HEK293 (cell line): ENCODE measurements around the gene GBA2.

ENCODE experiments used
- CTCF ChIA-PET: fragments of 350-600 bp; formaldehyde crosslinking; extraction: SDS; loops from one replicate; lab custom pipeline; 2021; ENCODE audit warnings: antibody characterized with exemption; lab: Yijun Ruan, JAX
- POLR2A ChIA-PET: fragments of 300-600 bp; formaldehyde crosslinking; extraction: SDS; loops from one replicate; lab custom pipeline; 2020; ENCODE audit warnings: antibody characterized with exemption, inconsistent platforms; lab: Yijun Ruan, JAX
- H3K27ac ChIP-seq: fragments of 200-500 bp; sonication (Bioruptor generic); 2 replicates; pipeline ENCODE4 v1.5.1; 2014; ENCODE audit warnings: low read depth, low read length, control low read depth, inconsistent platforms; ENCODE audit errors: extremely low read depth
- H3K36me3 ChIP-seq, 2 experiments: fragments of 200-500 bp in 1 of 2; sonication (Bioruptor generic) in 1 of 2; 1 replicate in 1 of 2; 2 replicates in 1 of 2; pipeline ENCODE4 v1.5.1; 2014 to 2017; ENCODE audit warnings: inconsistent platforms in 2 of 2, low read length in 2 of 2; ENCODE audit not compliant: control insufficient read depth in 2 of 2, insufficient read depth in 1 of 2
- H3K4me1 ChIP-seq: fragments of 200-500 bp; sonication (Bioruptor generic); 2 replicates; pipeline ENCODE4 v1.5.1; 2014; ENCODE audit warnings: mild to moderate bottlenecking, low read length, inconsistent platforms; ENCODE audit not compliant: control insufficient read depth, insufficient read depth
- H3K4me3 ChIP-seq: 2 replicates; pipeline ENCODE4 v1.5.1; 2011; ENCODE audit warnings: low read depth, mild to moderate bottlenecking, control low read depth, low read length, moderate library complexity
- H3K9me3 ChIP-seq: fragments of 200-500 bp; sonication (Bioruptor generic); 2 replicates; pipeline ENCODE4 v1.5.1; 2014; ENCODE audit warnings: low read depth, low read length, inconsistent platforms; ENCODE audit not compliant: control insufficient read depth, insufficient read depth
- GLI2 ChIP-seq: fragments of 450-650 bp; formaldehyde crosslinking; IDR thresholded peaks from 2 replicates; pipeline ENCODE4; 2017; ENCODE audit warnings: missing biosample characterization, missing genetic modification characterization, low read depth, borderline replicate concordance
- INSM2 ChIP-seq: fragments of 450-650 bp; formaldehyde crosslinking; IDR thresholded peaks from 2 replicates; pipeline ENCODE4 v1.5.1; 2016; ENCODE audit warnings: missing biosample characterization, missing genetic modification characterization
- ZBTB1 ChIP-seq: fragments of 450-650 bp; formaldehyde crosslinking; IDR thresholded peaks from 2 replicates; pipeline ENCODE4 v1.5.1; 2016; ENCODE audit warnings: missing biosample characterization, missing genetic modification characterization
- ZBTB11 ChIP-seq: fragments of 450-650 bp; formaldehyde crosslinking; conservative IDR thresholded peaks from 2 replicates; pipeline ENCODE4 v1.5.1; 2016; ENCODE audit warnings: low read depth, missing biosample characterization, missing genetic modification characterization
- ZFP3 ChIP-seq: fragments of 450-650 bp; formaldehyde crosslinking; IDR thresholded peaks from 2 replicates; pipeline ENCODE4 v1.5.1; 2016; ENCODE audit warnings: low read depth, missing biosample characterization, missing genetic modification characterization
- ZNF112 ChIP-seq: fragments of 450-650 bp; formaldehyde crosslinking; IDR thresholded peaks from 2 replicates; pipeline ENCODE4 v1.5.0; 2017; ENCODE audit warnings: missing biosample characterization, missing genetic modification characterization
- ZNF121 ChIP-seq: fragments of 450-650 bp; formaldehyde crosslinking; IDR thresholded peaks from 2 replicates; pipeline ENCODE4 v1.5.1; 2016; ENCODE audit warnings: missing biosample characterization, missing genetic modification characterization
- ZNF16 ChIP-seq: fragments of 450-650 bp; formaldehyde crosslinking; IDR thresholded peaks from 2 replicates; pipeline ENCODE4 v1.5.1; 2016; ENCODE audit warnings: low read depth, missing biosample characterization, missing genetic modification characterization
- ZNF169 ChIP-seq: fragments of 450-650 bp; formaldehyde crosslinking; IDR thresholded peaks from 2 replicates; pipeline ENCODE4 v1.5.1; 2016; ENCODE audit warnings: missing biosample characterization, missing genetic modification characterization
- ZNF23 ChIP-seq: fragments of 450-650 bp; formaldehyde crosslinking; IDR thresholded peaks from 2 replicates; pipeline ENCODE4 v1.5.1; 2016; ENCODE audit warnings: missing biosample characterization, missing genetic modification characterization, borderline replicate concordance
- ZNF280D ChIP-seq: fragments of 450-650 bp; formaldehyde crosslinking; IDR thresholded peaks from 2 replicates; pipeline ENCODE4 v1.5.1; 2016; ENCODE audit warnings: missing biosample characterization, missing genetic modification characterization
- ZNF292 ChIP-seq: fragments of 450-650 bp; formaldehyde crosslinking; IDR thresholded peaks from 2 replicates; pipeline ENCODE4 v1.5.1; 2016; ENCODE audit warnings: low read depth, missing biosample characterization, missing genetic modification characterization, borderline replicate concordance
- ZNF335 ChIP-seq: fragments of 450-650 bp; formaldehyde crosslinking; conservative IDR thresholded peaks from 2 replicates; pipeline ENCODE4 v1.5.1; 2016; ENCODE audit warnings: missing biosample characterization, missing genetic modification characterization
- ZNF341 ChIP-seq: fragments of 450-650 bp; formaldehyde crosslinking; IDR thresholded peaks from 2 replicates; pipeline ENCODE4; 2016; ENCODE audit warnings: low read depth, missing biosample characterization, missing genetic modification characterization
- ZNF362 ChIP-seq: fragments of 450-650 bp; formaldehyde crosslinking; IDR thresholded peaks from 2 replicates; pipeline ENCODE4 v1.5.1; 2016; ENCODE audit warnings: missing biosample characterization, missing genetic modification characterization
- ZNF416 ChIP-seq: fragments of 450-650 bp; formaldehyde crosslinking; IDR thresholded peaks from 2 replicates; pipeline ENCODE4 v1.5.1; 2016; ENCODE audit warnings: missing biosample characterization, missing genetic modification characterization
- ZNF426 ChIP-seq: fragments of 450-650 bp; formaldehyde crosslinking; IDR thresholded peaks from 2 replicates; pipeline ENCODE4 v1.5.1; 2017; ENCODE audit warnings: missing biosample characterization, missing genetic modification characterization, mild to moderate bottlenecking, inconsistent platforms, moderate library complexity
- ZNF510 ChIP-seq: fragments of 450-650 bp; formaldehyde crosslinking; IDR thresholded peaks from 2 replicates; pipeline ENCODE4 v1.5.1; 2018; ENCODE audit warnings: mild to moderate bottlenecking, missing genetic modification characterization, missing biosample characterization; ENCODE audit not compliant: insufficient replicate concordance
- ZNF521 ChIP-seq: fragments of 450-650 bp; formaldehyde crosslinking; IDR thresholded peaks from 2 replicates; pipeline ENCODE4 v1.5.1; 2017; ENCODE audit warnings: missing biosample characterization, mild to moderate bottlenecking, missing genetic modification characterization
- ZNF558 ChIP-seq: fragments of 450-650 bp; formaldehyde crosslinking; IDR thresholded peaks from 2 replicates; pipeline ENCODE4 v1.5.1; 2016; ENCODE audit warnings: missing biosample characterization, missing genetic modification characterization
- ZNF610 ChIP-seq: fragments of 450-650 bp; formaldehyde crosslinking; IDR thresholded peaks from 2 replicates; pipeline ENCODE4 v1.5.1; 2016; ENCODE audit warnings: missing biosample characterization, missing genetic modification characterization, borderline replicate concordance
- ZNF624 ChIP-seq: fragments of 450-650 bp; formaldehyde crosslinking; IDR thresholded peaks from 2 replicates; pipeline ENCODE4 v1.5.1; 2017; ENCODE audit warnings: missing biosample characterization, missing genetic modification characterization
- ZNF629 ChIP-seq: fragments of 450-650 bp; formaldehyde crosslinking; IDR thresholded peaks from 2 replicates; pipeline ENCODE4 v1.5.1; 2017; ENCODE audit warnings: missing biosample characterization, missing genetic modification characterization
- ZNF660 ChIP-seq: fragments of 450-650 bp; IDR thresholded peaks from 2 replicates; pipeline ENCODE4 v1.5.1; 2018; ENCODE audit warnings: missing biosample characterization, mild to moderate bottlenecking, missing genetic modification characterization

Gene GBA2

GRCh38 chr9:35705372-35705771 is 43.7 kb downstream of the GBA2 start:
- Histone ChIP-seq H3K4me1 (no peaks in the 10 kb centered on the region), H3K36me3 (peaks cover 41 to 94% of the 10 kb centered on the region in 2 experiments), H3K9me3 (no peaks in the 10 kb centered on the region), H3K27ac (no peak overlapping the region), H3K4me3 (no peak overlapping the region)
- POLR2A ChIA-PET, result interaction anchor here (0.6 to 1.1 kb wide), 2 partner anchors 11 to 58 kb away, joined by 3 read pairs; no protein-coding TSS in a partner anchor
- CTCF ChIA-PET, result interaction anchor here (1.0 to 1.5 kb wide), 4 partner anchors 9 to 177 kb away, joined by 3 to 6 read pairs (median 4); no protein-coding TSS in a partner anchor
- TF ChIP-seq ZNF510 (tag by site-specific recombination) (no peak), ZNF335 (no peak), ZNF521 (no peak), ZNF292 (tag by site-specific recombination) (no peak), ZNF558 (tag by site-specific recombination) (no peak), ZNF23 (tag by site-specific recombination) (no peak), GLI2 (tag by site-specific recombination) (no peak), ZNF16 (tag by site-specific recombination) (no peak), ZNF362 (no peak), ZFP3 (no peak), ZNF610 (no peak), INSM2 (tag by site-specific recombination) (no peak), ZNF112 (tag by site-specific recombination) (no peak), ZNF426 (tag by site-specific recombination) (no peak), ZNF416 (no peak), ZNF629 (no peak), ZNF169 (tag by site-specific recombination) (no peak), ZBTB1 (tag by site-specific recombination) (no peak), ZNF341 (tag by site-specific recombination) (no peak), ZNF280D (tag by site-specific recombination) (no peak)

- peaks cover 48 to 100% of the 10 kb centered on the region in 2 experiments for H3K36me3 ChIP-seq
- no peak overlapping the region for H3K27ac ChIP-seq
- H3K4me3 ChIP-seq, result no peak overlapping the region
- no peaks in the 10 kb centered on the region for H3K9me3 ChIP-seq
- no peaks in the 10 kb centered on the region for H3K4me1 ChIP-seq
- POLR2A ChIA-PET, result interaction anchor here (0.6 kb wide), 1 partner anchor 1857 kb away, joined by 6 read pairs; no protein-coding TSS in a partner anchor
- CTCF ChIA-PET, result interaction anchor here (0.7 to 1.1 kb wide), 3 partner anchors 8 to 42 kb away, joined by 3 read pairs; no protein-coding TSS in a partner anchor
- TF ChIP-seq ZBTB11 (tag by site-specific recombination) (no peak), ZNF121 (no peak), ZNF624 (no peak), ZNF660 (tag by site-specific recombination) (no peak), ZNF610 (no peak)
Observed at GRCh38 chr9:35703906-35704672, 44.9 kb downstream of the GBA2 start.
